B cell (primary cell): ENCODE data around the gene MKRN2. TPM values are rescaled to one million over a fixed set of nuclear protein-coding genes. Genes with fewer than 3 reads are reported as not detected.

ENCODE experiments used
- ATAC-seq: fragments of 200-7000 bp; cut with Tn5 transposase; one replicate; pipeline ENCODE4 v1.10.0; 2021; ENCODE audit warnings: low read depth, mild to moderate bottlenecking, moderate number of reproducible peaks, moderate library complexity
- CTCF ChIA-PET: fragments of 350-600 bp; sonication (Branson Sonifier 250); formaldehyde crosslinking; loops from one replicate; lab custom pipeline; 2021; ENCODE audit warnings: antibody characterized with exemption, inconsistent platforms; lab: Charles Lee
- POLR2A ChIA-PET: fragments of 350-600 bp; sonication (Branson Sonifier 250); formaldehyde crosslinking; loops from one replicate; lab custom pipeline; 2021; ENCODE audit warnings: antibody characterized with exemption; lab: Charles Lee
- DNase-seq: peaks from one replicate; pipeline ENCODE4 v3.0.0; 2013
- H2AFZ ChIP-seq: 2 replicates; pipeline ENCODE4 v1.6.1; 2012; ENCODE audit warnings: mild to moderate bottlenecking, low read depth, low read length; ENCODE audit not compliant: insufficient read depth, poor library complexity, severe bottlenecking
- H3K27ac ChIP-seq, 2 donors: 1 replicate in 1 of 2; 2 replicates in 1 of 2; pipeline ENCODE4 v1.5.1; 2012 to 2013; ENCODE audit warnings: low read length in 2 of 2, mild to moderate bottlenecking in 2 of 2, moderate library complexity in 1 of 2
- H3K27me3 ChIP-seq, 4 experiments: fragments of 200-600 bp in 1 of 4; sonication (generic) in 1 of 4; replicated peaks in 1 of 4; 1 replicate in 2 of 4; 2 replicates in 2 of 4; pipeline versions ENCODE4 v1.6.1 to v1.7.0; 2013 to 2016; ENCODE audit warnings: low read length in 3 of 4, mild to moderate bottlenecking in 2 of 4, mixed read lengths in 1 of 4, moderate library complexity in 1 of 4; ENCODE audit not compliant: insufficient read depth in 4 of 4, control insufficient read depth in 3 of 4; ENCODE audit errors: control extremely low read depth in 1 of 4
- H3K36me3 ChIP-seq, 2 experiments: replicated peaks in 1 of 2; 1 replicate in 1 of 2; 2 replicates in 1 of 2; pipeline versions ENCODE4 v1.6.1 to v1.7.1; 2013; ENCODE audit warnings: low read length in 1 of 2; ENCODE audit not compliant: insufficient read depth in 2 of 2, control insufficient read depth in 1 of 2; ENCODE audit errors: control extremely low read depth in 1 of 2, extremely low read depth in 1 of 2
- H3K4me1 ChIP-seq, 2 donors: fragments of 200-600 bp in 1 of 2; sonication (generic) in 1 of 2; 1 replicate in 1 of 2; 2 replicates in 1 of 2; pipeline versions ENCODE4 v1.5.1 to v1.6.1; 2013 to 2017; ENCODE audit warnings: low read length in 2 of 2; ENCODE audit not compliant: control insufficient read depth in 2 of 2, insufficient read depth in 2 of 2
- H3K4me2 ChIP-seq: replicated peaks from 2 replicates; pipeline ENCODE3; 2012; ENCODE audit warnings: mild to moderate bottlenecking, low read depth, low read length; ENCODE audit not compliant: poor library complexity, severe bottlenecking
- H3K4me3 ChIP-seq, 5 experiments: fragments of 200-600 bp in 1 of 5; sonication (generic) in 1 of 5; 1 replicate in 3 of 5; 2 replicates in 2 of 5; pipeline versions ENCODE4 v1.5.1 to v1.7.0; 2011 to 2016; ENCODE audit warnings: low read length in 4 of 5, mild to moderate bottlenecking in 4 of 5, low read depth in 2 of 5, control low read depth in 1 of 5, moderate library complexity in 1 of 5; ENCODE audit not compliant: insufficient read depth in 1 of 5; ENCODE audit errors: control extremely low read depth in 1 of 5, extremely low read depth in 1 of 5
- H3K79me2 ChIP-seq: fragments of 200-600 bp; sonication (generic); one replicate; pipeline ENCODE4 v1.6.0; 2016; ENCODE audit warnings: low read length; ENCODE audit not compliant: control insufficient read depth, insufficient read depth
- H3K9ac ChIP-seq: fragments of 200-600 bp; sonication (generic); 2 replicates; pipeline ENCODE4 v1.6.1; 2017; ENCODE audit warnings: mild to moderate bottlenecking, low read length, moderate library complexity
- H3K9me3 ChIP-seq, 3 donors: one replicate each; pipeline versions ENCODE4 v1.6.1 to v1.7.1; 2013; ENCODE audit warnings: low read length in 2 of 3; ENCODE audit not compliant: control insufficient read depth in 2 of 3, insufficient read depth in 1 of 3; ENCODE audit errors: control extremely low read depth in 1 of 3
- H4K20me1 ChIP-seq: 2 replicates; pipeline ENCODE4 v1.6.0; 2012; ENCODE audit warnings: mild to moderate bottlenecking, low read length; ENCODE audit not compliant: insufficient read depth, control insufficient read depth, poor library complexity, severe bottlenecking
- H3K27ac Mint-ChIP-seq: one replicate; pipeline ENCODE4 v1.8.0; 2021; ENCODE audit warnings: mixed read lengths
- H3K27me3 Mint-ChIP-seq: one replicate; pipeline ENCODE4 v1.8.0; 2021; ENCODE audit warnings: mixed read lengths
- H3K4me1 Mint-ChIP-seq: one replicate; pipeline ENCODE4 v1.8.0; 2021; ENCODE audit warnings: mixed read lengths
- H3K4me3 Mint-ChIP-seq: one replicate; pipeline ENCODE4 v1.8.0; 2021; ENCODE audit warnings: mixed read lengths
- H3K9me3 Mint-ChIP-seq: one replicate; pipeline ENCODE4 v1.8.0; 2022; ENCODE audit warnings: mixed read lengths; ENCODE audit not compliant: insufficient read depth
- EZH2 ChIP-seq: IDR thresholded peaks from 2 replicates; pipeline ENCODE4 v1.6.1; 2012; ENCODE audit warnings: borderline replicate concordance, low read depth, mild to moderate bottlenecking, moderate library complexity, low read length; ENCODE audit not compliant: insufficient read depth, poor library complexity, severe bottlenecking
- WGBS: methylation state at CpG from one replicate; pipeline ENCODE4 v1.1.5; 2013; ENCODE audit warnings: missing lambda C conversion rate; ENCODE audit not compliant: insufficient coverage; 5-methylcytosine and 5-hydroxymethylcytosine counted together
- intact Hi-C: fragments of 100-400 bp; cut with micrococcal nuclease; formaldehyde crosslinking; loops from one replicate; pipeline ENCODE4 v1.10.0; 2022
- polyA plus RNA-seq: library from polyadenylated mRNA; depleted of rRNA; stranded (reverse); fragments of >200 nt; gene quantifications from 2 replicates; pipeline ENCODE4 v1.2.3, GENCODE V29; 2012
- total RNA-seq, 2 donors: library from RNA; stranded (reverse); fragments of 120-200 nt in 1 of 2; gene quantifications; 1 replicate in 1 of 2; 2 replicates in 1 of 2; pipeline versions ENCODE4 v1.2.3 to v1.2.4, GENCODE V29; 2013 to 2022
- TF ChIP-seq, protein P1 (sequence below): fragments of 200-600 bp; IDR thresholded peaks from one replicate; pipeline ENCODE4 v1.8.0; 2022; ENCODE audit warnings: antibody characterized with exemption, mild to moderate bottlenecking

Gene MKRN2
- total and polyA plus RNA-seq, 2 donors (not counting 1 experiment from before 2014, with no cell fraction given): 21.5 to 25.9 TPM

DNA sequence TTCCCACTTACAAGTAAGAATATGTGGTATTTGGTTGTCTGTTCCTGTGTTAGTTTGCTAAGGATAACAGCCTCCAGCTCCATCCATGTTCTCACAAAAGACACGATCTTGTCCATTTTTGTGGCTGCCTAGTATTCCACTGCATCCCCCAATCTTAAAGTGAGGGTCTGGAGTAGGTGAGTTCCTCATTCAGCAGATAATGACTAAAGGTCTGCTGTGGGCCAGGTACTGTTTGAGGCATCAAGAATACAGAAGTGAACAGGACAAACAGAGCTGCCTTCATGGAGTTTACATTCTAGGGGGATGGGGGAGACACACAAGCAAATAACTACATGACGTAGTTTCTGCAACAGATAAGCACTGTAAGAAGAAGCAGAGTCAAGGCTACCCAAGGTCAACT, 35.9 kb upstream of the MKRN2 start:
- no peak for DNase-seq
- H3K79me2 ChIP-seq: no peaks in the 10 kb centered on the region
- Mint-ChIP-seq H3K4me3 (no peak overlapping the region), H3K27ac (no peak overlapping the region), H3K9me3 (peaks cover 3% of the 10 kb centered on the region), H3K27me3 (no peaks in the 10 kb centered on the region), H3K4me1 (no peaks in the 10 kb centered on the region)
- no peaks in the 10 kb centered on the region for H3K4me1 ChIP-seq
- H3K4me2 ChIP-seq: no peak overlapping the region
- CTCF ChIA-PET: no interaction called here
- intact Hi-C loops: no loop called here
- H3K9me3 ChIP-seq: peaks cover 0 to 3% (median 0%) of the 10 kb centered on the region in 3 donors
- H3K27me3 ChIP-seq: no peaks in the 10 kb centered on the region
- H3K4me3 ChIP-seq: no peak overlapping the region
- H4K20me1 ChIP-seq: no peaks in the 10 kb centered on the region
- POLR2A ChIA-PET: no interaction called here
- no peak overlapping the region for H2AFZ ChIP-seq
- ATAC-seq: no peak
- TF ChIP-seq, protein P1, sequence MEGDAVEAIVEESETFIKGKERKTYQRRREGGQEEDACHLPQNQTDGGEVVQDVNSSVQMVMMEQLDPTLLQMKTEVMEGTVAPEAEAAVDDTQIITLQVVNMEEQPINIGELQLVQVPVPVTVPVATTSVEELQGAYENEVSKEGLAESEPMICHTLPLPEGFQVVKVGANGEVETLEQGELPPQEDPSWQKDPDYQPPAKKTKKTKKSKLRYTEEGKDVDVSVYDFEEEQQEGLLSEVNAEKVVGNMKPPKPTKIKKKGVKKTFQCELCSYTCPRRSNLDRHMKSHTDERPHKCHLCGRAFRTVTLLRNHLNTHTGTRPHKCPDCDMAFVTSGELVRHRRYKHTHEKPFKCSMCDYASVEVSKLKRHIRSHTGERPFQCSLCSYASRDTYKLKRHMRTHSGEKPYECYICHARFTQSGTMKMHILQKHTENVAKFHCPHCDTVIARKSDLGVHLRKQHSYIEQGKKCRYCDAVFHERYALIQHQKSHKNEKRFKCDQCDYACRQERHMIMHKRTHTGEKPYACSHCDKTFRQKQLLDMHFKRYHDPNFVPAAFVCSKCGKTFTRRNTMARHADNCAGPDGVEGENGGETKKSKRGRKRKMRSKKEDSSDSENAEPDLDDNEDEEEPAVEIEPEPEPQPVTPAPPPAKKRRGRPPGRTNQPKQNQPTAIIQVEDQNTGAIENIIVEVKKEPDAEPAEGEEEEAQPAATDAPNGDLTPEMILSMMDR: no peak
- no peak for TF ChIP-seq EZH2
- 100% methylated on average over 1 of the region's 2 CpGs for WGBS
- peaks cover 2 to 8% of the 10 kb centered on the region in 2 experiments for H3K36me3 ChIP-seq
- no peak overlapping the region for H3K27ac ChIP-seq
- H3K9ac ChIP-seq: no peak overlapping the region

DNA sequence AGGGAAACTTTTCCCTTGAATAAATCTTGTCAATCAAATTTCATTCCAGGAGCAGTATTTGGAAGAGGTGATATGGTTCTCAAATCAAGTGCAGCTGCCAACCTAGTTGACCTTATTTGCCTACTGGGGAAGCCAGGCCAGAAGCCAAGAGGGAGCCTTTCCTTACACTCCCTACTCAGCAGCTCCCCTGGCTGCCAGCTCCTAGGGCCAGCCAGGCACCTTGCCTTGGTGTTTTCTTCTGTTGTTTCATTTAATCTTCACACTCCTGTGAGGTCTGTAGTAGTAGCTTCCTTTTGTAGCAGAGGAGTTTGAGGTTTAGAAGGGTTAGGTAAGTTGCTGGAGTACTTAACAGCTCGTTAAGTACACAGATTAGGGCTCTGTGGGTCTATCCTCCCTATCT, 34.2 kb upstream of the MKRN2 start:
- CTCF ChIA-PET: no interaction called here
- intact Hi-C loops: no loop called here
- H3K9me3 Mint-ChIP-seq: peaks cover 3% of the 10 kb centered on the region
- no peak overlapping the region for H3K27ac Mint-ChIP-seq
- Histone ChIP-seq H3K4me3 (no peak overlapping the region), H3K4me1 (no peaks in the 10 kb centered on the region), H3K9ac (no peak overlapping the region), H3K27ac (no peak overlapping the region), H3K79me2 (no peaks in the 10 kb centered on the region), H3K27me3 (no peaks in the 10 kb centered on the region), H4K20me1 (no peaks in the 10 kb centered on the region), H3K4me2 (no peak overlapping the region), H3K36me3 (peaks cover 2 to 8% of the 10 kb centered on the region in 2 experiments), H2AFZ (no peak overlapping the region), H3K9me3 (peaks cover 0 to 3% (median 0%) of the 10 kb centered on the region in 3 donors)
- ATAC-seq: no peak
- H3K4me3 Mint-ChIP-seq: no peak overlapping the region
- DNase-seq: no peak
- TF ChIP-seq EZH2: no peak
- TF ChIP-seq, protein P1: no peak
- POLR2A ChIA-PET: interaction anchor here (0.7 kb wide), 1 partner anchor 179 kb away, joined by 5 read pairs; no protein-coding TSS in a partner anchor
- H3K4me1 Mint-ChIP-seq: no peaks in the 10 kb centered on the region
- no peaks in the 10 kb centered on the region for H3K27me3 Mint-ChIP-seq
- no CpG with 5 or more reads among the region's 1 CpG for WGBS
